Breast epithelium (tissue), 4 donors: ENCODE data around the gene DIS3L2. TPM values are rescaled to one million over a fixed set of nuclear protein-coding genes. Genes with fewer than 3 reads are reported as not detected.
A peak's percentile ranks its signal among the peaks of the same experiment; 100 is the strongest.

Source experiments
- DNase-seq, 2 donors: peaks; one replicate each; pipeline ENCODE4 v3.0.0-alpha.2; 2019; ENCODE audit warnings: low spot score in 2 of 2
- H3K27ac ChIP-seq, 2 donors: fragments of 200-600 bp; sonication (generic) in 1 of 2; one replicate each; pipeline ENCODE4 v1.5.1; 2016 to 2019; ENCODE audit warnings: mild to moderate bottlenecking in 1 of 2
- H3K27me3 ChIP-seq, 2 donors: fragments of 200-600 bp; sonication (generic) in 1 of 2; one replicate each; pipeline versions ENCODE4 v1.5.1 to v1.6.0; 2017 to 2019; ENCODE audit warnings: control low read depth in 1 of 2, mild to moderate bottlenecking in 1 of 2
- H3K36me3 ChIP-seq: fragments of 200-600 bp; one replicate; pipeline ENCODE4 v1.5.1; 2019
- H3K4me1 ChIP-seq, 2 donors: fragments of 200-600 bp; sonication (generic); one replicate each; pipeline ENCODE4 v1.5.1; 2016 to 2019; ENCODE audit warnings: control low read depth in 1 of 2
- H3K4me3 ChIP-seq, 3 donors: fragments of 200-600 bp; sonication (generic); 1 replicate in 2 of 3; 2 replicates in 1 of 3; pipeline ENCODE4 v1.5.1; 2016 to 2019; ENCODE audit warnings: mild to moderate bottlenecking in 3 of 3, moderate library complexity in 2 of 3
- H3K9me3 ChIP-seq, 2 donors: fragments of 200-600 bp; sonication (generic) in 1 of 2; one replicate each; pipeline ENCODE4 v1.5.1; 2016 to 2019; ENCODE audit warnings: control low read depth in 1 of 2
- CTCF ChIP-seq, 3 donors: fragments of 450-650 bp; IDR thresholded peaks; one replicate each; pipeline ENCODE4 v1.5.1; 2016 to 2017; ENCODE audit warnings: antibody characterized with exemption in 3 of 3, mild to moderate bottlenecking in 3 of 3, moderate library complexity in 3 of 3
- POLR2A ChIP-seq: fragments of 450-650 bp; IDR thresholded peaks from one replicate; pipeline ENCODE4 v1.6.1; 2016; ENCODE audit warnings: antibody characterized with exemption, mild to moderate bottlenecking, moderate library complexity
- POLR2AphosphoS5 ChIP-seq, 3 donors: sonication (generic); formaldehyde crosslinking; IDR thresholded peaks; one replicate each; pipeline ENCODE4 v1.6.1; 2017; ENCODE audit warnings: antibody characterized with exemption in 3 of 3
- intact Hi-C: fragments of 100-400 bp; cut with DNase I; formaldehyde crosslinking; loops from one replicate; pipeline ENCODE4 v1.15.1; 2023; ENCODE audit warnings: low total_unique reads
- total RNA-seq, 3 donors: library from RNA; depleted of rRNA; stranded (reverse); fragments of >200 nt; gene quantifications; one replicate each; pipeline ENCODE4 v1.1.0, GENCODE V29; 2016

Gene DIS3L2
- total RNA-seq, 3 donors from 2014 or later: 19.2 to 38.9 (median 33.4) TPM

- intact Hi-C loops: no loop called here
- Histone ChIP-seq H3K4me1 (no peaks in the 10 kb centered on the region), H3K36me3 (no peaks in the 10 kb centered on the region), H3K9me3 (no peaks in the 10 kb centered on the region), H3K27ac (no peak overlapping the region), H3K4me3 (no peak overlapping the region), H3K27me3 (no peaks in the 10 kb centered on the region)
- DNase-seq: no peak
- TF ChIP-seq POLR2A (no peak), POLR2AphosphoS5 (IDR thresholded peaks at IDR 0.05) (no peak), CTCF (IDR thresholded peaks at IDR 0.05) (no peak)
Observed at GRCh38 chr2:232139171-232139594, 177.7 kb downstream of the DIS3L2 start.

- no peak for DNase-seq
- Histone ChIP-seq H3K9me3 (no peaks in the 10 kb centered on the region), H3K27me3 (no peaks in the 10 kb centered on the region), H3K36me3 (no peaks in the 10 kb centered on the region), H3K4me1 (no peaks in the 10 kb centered on the region), H3K27ac (no peak overlapping the region), H3K4me3 (no peak overlapping the region)
- intact Hi-C loops: no loop called here
- TF ChIP-seq POLR2A (no peak), CTCF (IDR thresholded peaks at IDR 0.05) (no peak), POLR2AphosphoS5 (IDR thresholded peaks at IDR 0.05) (no peak)
Observed at GRCh38 chr2:232139786-232140562, 178.5 kb downstream of the DIS3L2 start.

- H3K4me3 ChIP-seq: no peak overlapping the region
- H3K4me1 ChIP-seq: no peaks in the 10 kb centered on the region
- no peaks in the 10 kb centered on the region for H3K36me3 ChIP-seq
- H3K27me3 ChIP-seq: no peaks in the 10 kb centered on the region
- no peaks in the 10 kb centered on the region for H3K9me3 ChIP-seq
- H3K27ac ChIP-seq: no peak overlapping the region
- DNase-seq: no peak
- intact Hi-C loops: no loop called here
- TF ChIP-seq POLR2A (no peak), CTCF (IDR thresholded peaks at IDR 0.05) (no peak), POLR2AphosphoS5 (IDR thresholded peaks at IDR 0.05) (no peak)
Observed at GRCh38 chr2:232141591-232141990, 180.1 kb downstream of the DIS3L2 start.

- intact Hi-C loops: no loop called here
- H3K36me3 ChIP-seq: no peaks in the 10 kb centered on the region
- H3K4me1 ChIP-seq: no peaks in the 10 kb centered on the region
- H3K27me3 ChIP-seq: no peaks in the 10 kb centered on the region
- H3K9me3 ChIP-seq: no peaks in the 10 kb centered on the region
- TF ChIP-seq POLR2AphosphoS5 (IDR thresholded peaks at IDR 0.05) (no peak), POLR2A (no peak), CTCF (IDR thresholded peaks at IDR 0.05) (peak; percentile 15 to 62 (median 59))
- DNase-seq: no peak
- H3K4me3 ChIP-seq: no peak overlapping the region
- H3K27ac ChIP-seq: no peak overlapping the region
Observed at GRCh38 chr2:232142049-232142448, 180.5 kb downstream of the DIS3L2 start.

GRCh38 chr2:232142502-232142901 lies 181.0 kb downstream of the DIS3L2 start:
- TF ChIP-seq POLR2AphosphoS5 (IDR thresholded peaks at IDR 0.05) (no peak), POLR2A (no peak), CTCF (IDR thresholded peaks at IDR 0.05) (no peak)
- Histone ChIP-seq H3K27ac (no peak overlapping the region), H3K9me3 (no peaks in the 10 kb centered on the region), H3K4me3 (no peak overlapping the region), H3K27me3 (no peaks in the 10 kb centered on the region), H3K4me1 (no peaks in the 10 kb centered on the region), H3K36me3 (no peaks in the 10 kb centered on the region)
- intact Hi-C loops: no loop called here
- DNase-seq: no peak
